ENCODE results near the gene SIPA1L2.

DNA sequence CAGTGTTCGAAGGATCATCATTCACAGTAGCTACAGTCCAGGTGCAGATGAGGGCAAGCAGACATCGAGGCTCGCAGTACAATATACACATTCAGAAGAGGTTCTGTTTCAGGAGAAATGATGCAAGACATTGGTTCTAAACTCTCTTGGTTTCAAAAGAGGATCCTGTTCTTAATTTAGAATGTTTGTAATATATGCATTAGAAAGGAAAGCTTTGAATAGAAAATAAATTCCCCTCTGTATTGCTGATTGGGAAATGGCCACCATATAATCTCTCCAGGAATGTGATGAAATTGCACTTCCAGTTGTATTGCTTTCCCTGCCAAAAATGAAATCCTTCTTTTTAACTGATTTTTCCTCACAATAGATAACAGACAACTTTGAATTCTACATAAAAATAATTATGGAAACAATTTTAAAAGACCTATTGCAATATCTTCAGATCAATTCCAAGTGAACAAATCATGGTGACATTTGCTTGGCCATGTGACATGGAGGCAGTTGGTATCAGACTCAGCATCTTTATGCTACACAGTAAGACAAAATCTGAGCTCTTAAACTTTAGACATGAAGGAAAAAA, 27.6 kb upstream of the SIPA1L2 start:
- TF ChIP-seq, protein P1, sequence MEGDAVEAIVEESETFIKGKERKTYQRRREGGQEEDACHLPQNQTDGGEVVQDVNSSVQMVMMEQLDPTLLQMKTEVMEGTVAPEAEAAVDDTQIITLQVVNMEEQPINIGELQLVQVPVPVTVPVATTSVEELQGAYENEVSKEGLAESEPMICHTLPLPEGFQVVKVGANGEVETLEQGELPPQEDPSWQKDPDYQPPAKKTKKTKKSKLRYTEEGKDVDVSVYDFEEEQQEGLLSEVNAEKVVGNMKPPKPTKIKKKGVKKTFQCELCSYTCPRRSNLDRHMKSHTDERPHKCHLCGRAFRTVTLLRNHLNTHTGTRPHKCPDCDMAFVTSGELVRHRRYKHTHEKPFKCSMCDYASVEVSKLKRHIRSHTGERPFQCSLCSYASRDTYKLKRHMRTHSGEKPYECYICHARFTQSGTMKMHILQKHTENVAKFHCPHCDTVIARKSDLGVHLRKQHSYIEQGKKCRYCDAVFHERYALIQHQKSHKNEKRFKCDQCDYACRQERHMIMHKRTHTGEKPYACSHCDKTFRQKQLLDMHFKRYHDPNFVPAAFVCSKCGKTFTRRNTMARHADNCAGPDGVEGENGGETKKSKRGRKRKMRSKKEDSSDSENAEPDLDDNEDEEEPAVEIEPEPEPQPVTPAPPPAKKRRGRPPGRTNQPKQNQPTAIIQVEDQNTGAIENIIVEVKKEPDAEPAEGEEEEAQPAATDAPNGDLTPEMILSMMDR (IDR thresholded peaks at IDR 0.05): no peak
- TF ChIP-seq POLR2A (IDR thresholded peaks at IDR 0.05): no peak

Data from uterus (tissue), 2 donors.